ENCODE measurements around the gene CR1. TPM values are rescaled to one million over a fixed set of nuclear protein-coding genes. Genes with fewer than 3 reads are reported as not detected.

The CR1 gene
- total RNA-seq, 2 experiments from 2014 or later: not detected

DNA sequence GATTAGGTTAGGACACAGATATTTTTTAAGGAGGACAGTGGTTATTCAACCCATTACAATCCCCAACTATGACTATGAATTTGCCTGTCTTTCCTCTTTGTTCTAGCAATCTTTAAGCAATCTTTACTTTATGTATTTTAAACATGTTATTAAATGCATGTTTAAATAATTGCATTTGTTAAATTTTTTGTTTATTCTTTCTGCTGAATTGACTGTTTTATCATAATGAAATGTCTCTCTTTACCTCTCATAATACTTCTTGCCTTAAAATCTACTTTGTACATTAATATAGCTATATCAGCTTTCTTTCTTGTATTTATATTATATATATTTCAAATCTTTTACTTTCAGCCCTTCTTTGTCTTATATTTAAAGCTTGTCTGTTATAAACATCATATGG is 195.1 kb downstream of the CR1 start:
- BruUV-seq (replicated peaks): no TSS peak
- H3K9me2 ChIP-seq (ENCODE audit: insufficient read depth, low read length): no peaks in the 10 kb centered on the region
- no peak overlapping the region for H3K27ac ChIP-seq (ENCODE audit: low read depth, low read length, poor library complexity, severe bottlenecking)
- no peak overlapping the region for H3K4me2 ChIP-seq (ENCODE audit: low read length)
- CTCF ChIA-PET (ENCODE audit: unreplicated experiment): no interaction called here
- H2AFZ ChIP-seq (ENCODE audit: low read length): no peak overlapping the region
- H3K4me1 ChIP-seq (ENCODE audit: insufficient read depth, low read length, poor library complexity, severe bottlenecking): no peaks in the 10 kb centered on the region
- intact Hi-C loops (cut with micrococcal nuclease; ENCODE audit: unreplicated experiment): no loop called here
- no peaks in the 10 kb centered on the region for H3K36me3 ChIP-seq (ENCODE audit: insufficient read depth, low read length)
- POLR2A ChIA-PET: interaction anchor here (1.0 kb wide), 1 partner anchor 195 kb away, joined by 3 read pairs; the partner anchor contains the start of gene CR1
- DNase-seq (ENCODE audit: low spot score): no peak
- TF ChIP-seq, protein P1, sequence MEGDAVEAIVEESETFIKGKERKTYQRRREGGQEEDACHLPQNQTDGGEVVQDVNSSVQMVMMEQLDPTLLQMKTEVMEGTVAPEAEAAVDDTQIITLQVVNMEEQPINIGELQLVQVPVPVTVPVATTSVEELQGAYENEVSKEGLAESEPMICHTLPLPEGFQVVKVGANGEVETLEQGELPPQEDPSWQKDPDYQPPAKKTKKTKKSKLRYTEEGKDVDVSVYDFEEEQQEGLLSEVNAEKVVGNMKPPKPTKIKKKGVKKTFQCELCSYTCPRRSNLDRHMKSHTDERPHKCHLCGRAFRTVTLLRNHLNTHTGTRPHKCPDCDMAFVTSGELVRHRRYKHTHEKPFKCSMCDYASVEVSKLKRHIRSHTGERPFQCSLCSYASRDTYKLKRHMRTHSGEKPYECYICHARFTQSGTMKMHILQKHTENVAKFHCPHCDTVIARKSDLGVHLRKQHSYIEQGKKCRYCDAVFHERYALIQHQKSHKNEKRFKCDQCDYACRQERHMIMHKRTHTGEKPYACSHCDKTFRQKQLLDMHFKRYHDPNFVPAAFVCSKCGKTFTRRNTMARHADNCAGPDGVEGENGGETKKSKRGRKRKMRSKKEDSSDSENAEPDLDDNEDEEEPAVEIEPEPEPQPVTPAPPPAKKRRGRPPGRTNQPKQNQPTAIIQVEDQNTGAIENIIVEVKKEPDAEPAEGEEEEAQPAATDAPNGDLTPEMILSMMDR (conservative IDR thresholded peaks at IDR 0.05; ENCODE audit: low read length): no peak
- TF ChIP-seq EZH2phosphoT487 (IDR thresholded peaks at IDR 0.05; ENCODE audit: borderline replicate concordance, low read depth, low read length): no peak
- no peaks in the 10 kb centered on the region for H3K79me2 ChIP-seq (ENCODE audit: insufficient read depth, low read depth, low read length)
- H3K4me3 ChIP-seq (ENCODE audit: low read depth, low read length, poor library complexity, severe bottlenecking): no peak overlapping the region
- H3K9me3 ChIP-seq (ENCODE audit: low read length): no peaks in the 10 kb centered on the region
- no peaks in the 10 kb centered on the region for H4K20me1 ChIP-seq (ENCODE audit: insufficient read depth, low read length)

Other genes starting within 250 kb of the CR1 start
- gene CD55, start 174.5 kb upstream of the CR1 start, total RNA-seq (2014; rRNA removed; shearing (Covaris generic)): 18.8 and 28.1 TPM in 2 replicates
- 20.0 and 27.3 TPM in 2 replicates for gene CD55, start 174.5 kb upstream of the CR1 start, total RNA-seq (2022)
- gene CR2, start 41.8 kb upstream of the CR1 start, total RNA-seq (2014; rRNA removed; shearing (Covaris generic)): 3.7 and 4.4 TPM in 2 replicates
- 11.7 and 13.5 TPM in 2 replicates for gene CR2, start 41.8 kb upstream of the CR1 start, total RNA-seq (2022)
- gene CR1L, start 149.0 kb downstream of the CR1 start, total RNA-seq (2014; rRNA removed; shearing (Covaris generic)): not detected in 2 replicates
- gene CR1L, start 149.0 kb downstream of the CR1 start, total RNA-seq (2022): not detected in 2 replicates

Data from OCI-LY7 (cell line).